A204.1 (cell line): ENCODE data around the gene FSTL4.

Experiments used
- FAIRE-seq: peaks from 2 replicates; lab custom pipeline; 2012; peaks lifted over from hg19 to GRCh38; lab: Jason Lieb, UNC

Gene FSTL4

DNA sequence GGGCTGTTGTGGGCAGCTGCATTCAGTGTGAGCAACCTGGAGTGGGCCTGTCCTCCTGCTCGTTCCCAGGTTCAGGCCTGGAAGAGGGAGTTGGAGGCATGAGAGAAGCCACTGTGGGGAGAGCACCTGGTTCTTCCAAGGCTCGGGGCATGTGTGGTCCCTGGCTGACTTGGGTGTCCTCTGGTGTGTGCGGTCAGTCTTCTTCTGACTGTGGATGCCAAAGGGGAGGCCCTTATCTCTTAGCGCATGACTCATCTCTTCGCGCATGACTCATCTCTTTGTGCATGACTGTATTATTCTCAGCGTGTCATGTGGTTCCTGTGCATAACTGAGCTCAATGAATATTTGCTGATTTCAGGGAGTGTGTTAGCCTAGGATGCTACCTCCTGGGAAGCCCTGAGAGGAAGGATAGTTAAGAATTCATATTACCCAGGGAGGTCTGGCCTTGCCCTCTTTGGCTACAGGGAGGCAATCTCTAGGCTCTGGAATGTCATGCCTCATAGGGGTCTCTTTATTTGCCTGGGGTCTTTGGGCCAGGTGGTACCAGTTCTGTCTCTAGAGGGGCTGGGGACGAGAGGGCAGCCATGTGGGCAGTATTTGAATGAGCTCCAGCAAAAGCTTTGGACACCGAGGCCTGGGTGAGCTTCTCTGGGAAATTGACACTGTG, 371.8 kb downstream of the FSTL4 start:
- no peak for FAIRE-seq

DNA sequence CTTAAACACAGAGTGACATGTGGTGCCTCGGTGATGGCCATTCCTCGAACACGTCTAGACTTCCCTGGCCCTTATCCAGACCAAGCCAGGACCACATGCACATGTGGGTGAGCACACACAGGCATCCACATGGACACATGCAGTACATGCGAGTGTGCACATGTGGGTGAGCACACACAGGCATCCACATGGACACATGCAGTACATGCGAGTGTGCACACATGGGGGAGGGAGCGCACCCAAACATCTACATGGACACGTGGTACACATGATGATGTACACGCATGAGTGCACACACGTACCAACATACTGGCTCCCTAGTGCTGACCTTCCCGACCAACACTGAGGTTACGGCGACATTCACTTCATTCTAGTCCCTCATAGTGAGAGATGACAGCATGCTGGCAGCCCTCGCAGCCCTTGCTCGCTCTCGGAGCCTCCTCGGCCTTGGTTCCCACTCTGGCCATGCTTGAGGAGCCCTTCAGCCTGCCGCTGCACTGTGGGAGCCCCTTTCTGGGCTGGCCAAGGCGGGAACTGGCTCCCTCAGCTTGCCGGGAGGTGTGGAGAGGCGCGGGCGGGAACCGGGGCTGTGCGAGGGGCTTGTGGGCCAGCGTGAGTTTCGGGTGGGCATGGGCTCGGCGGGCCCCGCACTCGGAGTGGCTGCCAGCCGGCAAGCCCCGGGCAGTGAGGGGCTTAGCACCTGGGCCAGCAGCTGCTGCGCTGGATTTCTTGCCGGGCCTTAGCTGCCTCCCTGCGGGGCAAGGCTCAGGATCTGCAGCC, 373.7 kb downstream of the FSTL4 start:
- no peak for FAIRE-seq

- no peak for FAIRE-seq
These were observed 375.4 kb downstream of the FSTL4 start for GRCh38 chr5:133236976-133237375.

GRCh38 chr5:133236541-133236951, 375.8 kb downstream of the FSTL4 start:
- FAIRE-seq, result no peak

- no peak for FAIRE-seq
These were observed 376.5 kb downstream of the FSTL4 start for GRCh38 chr5:133235696-133236426.

GRCh38 chr5:133234911-133235310, 377.4 kb downstream of the FSTL4 start:
- FAIRE-seq, result no peak

DNA sequence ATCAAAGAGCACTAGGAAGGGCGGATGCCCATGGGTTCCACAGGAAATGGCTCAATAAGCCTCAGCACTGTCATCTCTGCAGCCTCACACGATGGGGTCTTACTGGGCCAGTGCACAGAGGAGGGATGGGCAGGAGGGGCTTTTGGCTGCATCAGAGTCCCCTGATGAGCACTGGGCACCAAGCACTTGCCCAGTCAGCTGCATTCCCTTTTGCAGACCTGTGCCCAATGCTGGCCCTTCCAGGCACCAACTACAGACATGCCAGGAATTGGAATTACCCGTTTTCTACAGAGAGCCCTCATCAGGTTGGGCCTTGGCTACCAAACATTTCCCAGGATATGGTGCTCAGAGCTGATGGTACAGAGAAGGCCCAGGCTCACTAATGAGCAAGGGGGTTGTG, 378.1 kb downstream of the FSTL4 start:
- FAIRE-seq, result no peak

GRCh38 chr5:133233616-133234015, 378.7 kb downstream of the FSTL4 start:
- FAIRE-seq, result no peak

- no peak for FAIRE-seq
These were observed 379.4 kb downstream of the FSTL4 start for GRCh38 chr5:133232911-133233310.

GRCh38 chr5:133232435-133232834, 379.9 kb downstream of the FSTL4 start:
- FAIRE-seq, result no peak

- no peak for FAIRE-seq
These were observed 380.3 kb downstream of the FSTL4 start for GRCh38 chr5:133232011-133232410.

DNA sequence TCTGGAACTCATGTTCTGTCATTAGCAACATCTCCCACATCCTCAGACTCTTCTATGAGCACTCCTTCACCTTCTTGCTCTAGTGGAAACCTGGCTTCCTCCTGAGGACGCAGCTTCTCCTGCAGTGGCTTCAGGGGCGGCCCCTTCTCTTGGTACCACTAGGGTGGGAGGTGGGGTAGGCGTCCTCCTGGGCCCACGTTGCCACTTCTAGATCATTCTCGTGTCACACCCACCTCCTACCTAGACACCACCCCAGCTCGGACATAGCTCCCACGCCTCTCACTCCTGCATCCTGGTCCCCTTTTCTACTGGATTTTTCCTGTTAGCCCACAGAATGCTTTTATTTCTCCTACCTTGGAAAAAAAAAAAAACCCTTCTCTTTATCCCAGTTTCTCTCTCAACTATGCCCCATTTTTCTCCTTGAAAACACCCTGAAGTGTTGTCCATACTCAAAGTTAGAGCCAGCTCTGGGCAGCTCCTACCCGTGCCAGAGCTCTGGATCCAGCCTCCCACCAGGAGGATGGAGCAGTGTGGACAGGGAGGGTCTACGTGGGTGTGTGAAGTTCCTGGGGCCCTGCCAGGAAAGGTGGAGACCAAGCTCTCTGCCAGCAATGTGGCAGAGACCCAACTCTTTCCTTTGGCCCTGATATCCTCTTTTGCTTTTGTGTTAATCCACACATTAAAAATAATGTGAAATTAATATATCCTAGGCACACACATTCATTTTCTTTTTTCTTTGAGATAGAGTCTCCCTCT, 381.3 kb downstream of the FSTL4 start:
- FAIRE-seq, result no peak

- no peak for FAIRE-seq
These were observed 382.2 kb downstream of the FSTL4 start for GRCh38 chr5:133229931-133230664.

DNA sequence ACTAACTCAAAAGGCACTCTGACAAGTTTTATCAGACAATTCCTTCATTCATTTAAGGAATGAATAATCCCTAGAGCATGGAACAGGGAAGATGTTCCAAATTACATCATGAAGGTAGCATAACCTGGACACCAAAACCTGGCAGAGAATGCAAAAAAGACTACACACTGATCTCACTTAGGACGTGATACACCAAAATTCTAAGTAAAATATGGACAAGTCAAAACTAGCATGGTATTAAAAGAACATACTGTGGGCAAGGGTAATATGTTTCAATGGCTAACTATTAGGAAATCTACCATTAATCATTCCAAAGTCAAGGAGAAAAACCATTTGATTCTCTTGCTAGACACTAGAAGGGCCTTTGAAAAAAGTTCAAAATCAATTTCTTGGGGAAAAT, 384.0 kb downstream of the FSTL4 start:
- no peak for FAIRE-seq

GRCh38 chr5:133227897-133228296, 384.4 kb downstream of the FSTL4 start:
- no peak for FAIRE-seq

GRCh38 chr5:133227082-133227481, 385.3 kb downstream of the FSTL4 start:
- FAIRE-seq, result no peak

- FAIRE-seq, result no peak
These were observed 386.2 kb downstream of the FSTL4 start for GRCh38 chr5:133226186-133226585.

DNA sequence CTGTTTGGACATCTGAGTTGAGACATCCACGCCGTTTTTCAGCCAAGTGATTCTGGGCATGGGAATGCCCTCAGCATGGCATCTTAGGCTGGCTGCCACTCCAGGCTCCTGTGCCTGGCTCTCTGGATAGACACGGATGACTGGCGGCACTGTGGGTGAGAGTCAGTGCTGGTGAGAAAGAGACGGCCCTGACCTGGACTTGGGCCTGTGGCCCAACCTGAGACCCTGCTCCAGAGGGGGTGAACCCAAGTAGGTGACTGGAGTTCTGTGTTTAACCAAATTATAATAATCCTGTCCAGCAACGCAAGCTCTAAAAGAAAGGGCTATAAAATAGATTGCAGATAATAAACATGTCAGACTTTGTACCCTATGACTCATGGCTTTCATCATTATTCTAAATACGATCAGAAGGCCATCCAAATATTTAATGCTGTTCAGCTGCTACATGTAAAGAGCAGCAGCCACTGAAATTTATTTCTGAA, 386.6 kb downstream of the FSTL4 start:
- FAIRE-seq, result no peak

- no peak for FAIRE-seq
These were observed 389.4 kb downstream of the FSTL4 start for GRCh38 chr5:133222979-133223378.

GRCh38 chr5:133222521-133222920, 389.8 kb downstream of the FSTL4 start:
- FAIRE-seq, result no peak

- FAIRE-seq, result no peak
These were observed 390.3 kb downstream of the FSTL4 start for GRCh38 chr5:133222040-133222439.
